IMR-90 (cell line): ENCODE measurements around the gene VPS35L. TPM values are rescaled to one million over a fixed set of nuclear protein-coding genes. Genes with fewer than 3 reads are reported as not detected.

Experiments
- ATAC-seq: fragments of 200-7000 bp; cut with Tn5 transposase; 2 replicates; pipeline ENCODE4 v1.9.1; 2020; ENCODE audit warnings: low read depth, mild to moderate bottlenecking, moderate library complexity
- BruUV-seq: library from RNA; stranded (reverse); fragments of 400-500 nt; replicated peaks from 2 replicates; lab custom pipeline; 2021; lab: Mats Ljungman, UMichigan
- CTCF ChIA-PET: fragments of 300-600 bp; formaldehyde crosslinking; extraction: SDS; loops from one replicate; lab custom pipeline; 2021; ENCODE audit warnings: antibody characterized with exemption; lab: Yijun Ruan, JAX
- POLR2A ChIA-PET: fragments of 300-600 bp; sonication (Branson Sonifier 250); formaldehyde crosslinking; loops from one replicate; lab custom pipeline; 2022; ENCODE audit warnings: antibody characterized with exemption; ENCODE audit not compliant: unreplicated experiment; lab: Charles Lee
- DNase-seq: peaks from one replicate; pipeline ENCODE4 v3.0.0; 2013
- H2AFZ ChIP-seq: replicated peaks from 2 replicates; pipeline ENCODE3; 2013; ENCODE audit warnings: low read length, mild to moderate bottlenecking; ENCODE audit not compliant: poor library complexity
- H2AK5ac ChIP-seq: 2 replicates; pipeline ENCODE4 v1.6.1; 2013; ENCODE audit warnings: low read depth, low read length, inconsistent platforms
- H2AK9ac ChIP-seq: replicated peaks from 2 replicates; pipeline ENCODE3; 2013; ENCODE audit warnings: mild to moderate bottlenecking, low read depth, low read length, moderate library complexity; ENCODE audit not compliant: poor library complexity
- H2BK120ac ChIP-seq: 2 replicates; pipeline ENCODE4 v1.6.1; 2013; ENCODE audit warnings: low read depth, low read length, inconsistent platforms
- H2BK15ac ChIP-seq: 3 replicates; pipeline ENCODE4 v1.6.1; 2013; ENCODE audit warnings: low read depth, low read length, inconsistent platforms
- H2BK20ac ChIP-seq: 2 replicates; pipeline ENCODE4 v1.6.1; 2013; ENCODE audit warnings: low read depth, mild to moderate bottlenecking, inconsistent platforms, low read length, moderate library complexity
- H2BK5ac ChIP-seq: 2 replicates; pipeline ENCODE4 v1.6.1; 2013; ENCODE audit warnings: mild to moderate bottlenecking, low read depth, low read length, inconsistent platforms; ENCODE audit not compliant: poor library complexity, severe bottlenecking
- H3K14ac ChIP-seq: replicated peaks from 2 replicates; pipeline ENCODE4 v1.6.1; 2013; ENCODE audit warnings: low read depth, low read length, inconsistent platforms
- H3K18ac ChIP-seq: 2 replicates; pipeline ENCODE4 v1.6.1; 2013; ENCODE audit warnings: low read depth, low read length, control low read depth
- H3K23ac ChIP-seq: 2 replicates; pipeline ENCODE4 v1.6.1; 2013; ENCODE audit warnings: low read depth, low read length, inconsistent platforms
- H3K27ac ChIP-seq: 2 replicates; pipeline ENCODE4 v1.5.1; 2013; ENCODE audit warnings: mild to moderate bottlenecking, control low read depth, low read length; ENCODE audit not compliant: insufficient read depth
- H3K27me3 ChIP-seq: 2 replicates; pipeline ENCODE4 v1.6.1; 2013; ENCODE audit warnings: low read length; ENCODE audit not compliant: control insufficient read depth, insufficient read depth
- H3K36me3 ChIP-seq: 2 replicates; pipeline ENCODE4 v1.6.1; 2013; ENCODE audit warnings: low read length, mixed read lengths; ENCODE audit not compliant: control insufficient read depth, insufficient read depth
- H3K4ac ChIP-seq: 2 replicates; pipeline ENCODE4 v1.6.1; 2013; ENCODE audit warnings: low read depth, low read length, inconsistent platforms
- H3K4me1 ChIP-seq: 2 replicates; pipeline ENCODE4 v1.6.1; 2013; ENCODE audit warnings: low read length, mixed read lengths; ENCODE audit not compliant: control insufficient read depth, insufficient read depth
- H3K4me2 ChIP-seq: 2 replicates; pipeline ENCODE4 v1.6.1; 2013; ENCODE audit warnings: low read depth, mild to moderate bottlenecking, control low read depth, low read length, moderate library complexity
- H3K4me3 ChIP-seq: 2 replicates; pipeline ENCODE4 v1.5.1; 2013; ENCODE audit warnings: low read depth, mild to moderate bottlenecking, control low read depth, low read length, moderate library complexity; ENCODE audit not compliant: insufficient read depth
- H3K56ac ChIP-seq: 2 replicates; pipeline ENCODE4 v1.6.1; 2013; ENCODE audit warnings: low read length, inconsistent platforms; ENCODE audit not compliant: insufficient read depth; ENCODE audit errors: extremely low read depth
- H3K79me1 ChIP-seq, 2 experiments: 2 replicates each; pipeline ENCODE4 v1.6.1; 2013; ENCODE audit warnings: low read length in 2 of 2, inconsistent platforms in 1 of 2, low read depth in 1 of 2
- H3K9ac ChIP-seq: 2 replicates; pipeline ENCODE4 v1.6.1; 2013; ENCODE audit warnings: low read depth, low read length, control low read depth
- H3K9me1 ChIP-seq: 2 replicates; pipeline ENCODE4 v1.6.1; 2013; ENCODE audit warnings: low read length, inconsistent platforms; ENCODE audit not compliant: insufficient read depth
- H3K9me3 ChIP-seq: 2 replicates; pipeline ENCODE4 v1.6.1; 2013; ENCODE audit warnings: low read length; ENCODE audit not compliant: control insufficient read depth, insufficient read depth
- H4K20me1 ChIP-seq: 2 replicates; pipeline ENCODE4 v1.6.1; 2013; ENCODE audit warnings: low read length, inconsistent platforms; ENCODE audit not compliant: insufficient read depth
- H4K5ac ChIP-seq: 2 replicates; pipeline ENCODE4 v1.6.1; 2013; ENCODE audit warnings: mild to moderate bottlenecking, low read depth, low read length, control low read depth
- H4K8ac ChIP-seq, 2 experiments: 2 replicates each; pipeline ENCODE4 v1.6.1; 2013; ENCODE audit warnings: low read depth in 2 of 2, low read length in 2 of 2, control low read depth in 1 of 2, inconsistent platforms in 1 of 2
- H4K91ac ChIP-seq: 2 replicates; pipeline ENCODE4 v1.6.1; 2013; ENCODE audit warnings: low read depth, low read length, inconsistent platforms; ENCODE audit not compliant: insufficient read depth
- CEBPB ChIP-seq: IDR thresholded peaks from 2 replicates; pipeline ENCODE4 v1.6.1; 2012; ENCODE audit warnings: low read depth, low read length, improper control_type of control experiment
- CHD1 ChIP-seq: IDR thresholded peaks from 2 replicates; pipeline ENCODE4 v1.6.1; 2012; ENCODE audit warnings: low read depth, low read length, improper control_type of control experiment
- FOS ChIP-seq: fragments of 150-350 bp; IDR thresholded peaks from 2 replicates; pipeline ENCODE4 v1.6.1; 2016; ENCODE audit warnings: low read depth, low read length
- MAFK ChIP-seq: IDR thresholded peaks from 2 replicates; pipeline ENCODE4 v1.6.1; 2012; ENCODE audit warnings: low read depth, low read length, improper control_type of control experiment
- MXI1 ChIP-seq: IDR thresholded peaks from 2 replicates; pipeline ENCODE4 v1.6.1; 2012; ENCODE audit warnings: low read depth, mild to moderate bottlenecking, low read length, moderate library complexity, borderline replicate concordance
- NFE2L2 ChIP-seq: fragments of 150-350 bp; IDR thresholded peaks from 2 replicates; pipeline ENCODE4 v1.6.1; 2016; ENCODE audit warnings: low read depth, mild to moderate bottlenecking, low read length
- POLR2A ChIP-seq: IDR thresholded peaks from 2 replicates; pipeline ENCODE4 v1.6.1; 2012; ENCODE audit warnings: mild to moderate bottlenecking, low read depth, low read length
- RCOR1 ChIP-seq: IDR thresholded peaks from 2 replicates; pipeline ENCODE4 v1.6.1; 2012; ENCODE audit warnings: mild to moderate bottlenecking, low read length, improper control_type of control experiment; ENCODE audit not compliant: insufficient replicate concordance
- RFX5 ChIP-seq: IDR thresholded peaks from 2 replicates; pipeline ENCODE4 v1.8.0; 2012; ENCODE audit warnings: low read depth, mild to moderate bottlenecking, low read length, moderate library complexity
- SMC3 ChIP-seq: fragments of 150-350 bp; IDR thresholded peaks from 2 replicates; pipeline ENCODE4 v1.6.1; 2016; ENCODE audit warnings: low read depth, mild to moderate bottlenecking, antibody characterized with exemption, low read length, moderate library complexity
- USF2 ChIP-seq: fragments of 150-350 bp; IDR thresholded peaks from 2 replicates; pipeline ENCODE4 v1.6.1; 2017; ENCODE audit warnings: mild to moderate bottlenecking, antibody characterized with exemption, low read length, low read depth
- WGBS, 2 experiments: methylation state at CpG; one replicate each; pipeline versions ENCODE4 v1.1.5 to v1.1.7; 2013; ENCODE audit warnings: missing lambda C conversion rate in 2 of 2; ENCODE audit not compliant: insufficient read length in 1 of 2; ENCODE audit errors: extremely low coverage in 2 of 2; 5-methylcytosine and 5-hydroxymethylcytosine counted together
- dilution Hi-C: fragments of 300-500 bp; cut with HindIII; formaldehyde crosslinking; loops from one replicate; pipeline ENCODE4 v1.14.3; 2018; ENCODE audit warnings: low sequenced_read_pairs; ENCODE audit not compliant: unreplicated experiment
- in situ Hi-C: fragments of 300-500 bp; cut with MboI; formaldehyde crosslinking; loops from 3 replicates; pipeline ENCODE4 v1.14.3; 2019; ENCODE audit warnings: low sequenced_read_pairs, inconsistent platforms, mixed read lengths
- intact Hi-C: fragments of 100-400 bp; cut with micrococcal nuclease; formaldehyde crosslinking; loops from 2 replicates; pipeline ENCODE4 v1.10.0; 2022
- polyA plus RNA-seq, 3 experiments: library from polyadenylated mRNA; depleted of rRNA; stranded (reverse); fragments of >200 nt; gene quantifications; 2 replicates each; pipeline ENCODE4 v1.2.3, GENCODE V29; 2012; ENCODE audit warnings: low replicate concordance in 1 of 3
- total RNA-seq: library from RNA; depleted of rRNA; stranded (reverse); fragments of >200 nt; gene quantifications from 2 replicates; pipeline ENCODE4 v1.2.3, GENCODE V29; 2012
- TF ChIP-seq, protein P1 (sequence below): conservative IDR thresholded peaks from 2 replicates; pipeline ENCODE4 v1.5.1; 2012; ENCODE audit warnings: mild to moderate bottlenecking, low read depth, low read length, improper control_type of control experiment
- TF ChIP-seq, protein P2 (sequence below): fragments of 150-350 bp; IDR thresholded peaks from 2 replicates; pipeline ENCODE4 v1.6.1; 2016; ENCODE audit warnings: low read depth, mild to moderate bottlenecking, low read length, moderate library complexity, borderline replicate concordance

VPS35L gene
- total and polyA plus RNA-seq, 2 of the 4 experiments (the other 2 are of a cell fraction), result 28.0 to 40.1 TPM

- H3K79me1 ChIP-seq, result peaks cover 26 to 57% of the 10 kb centered on the region in 2 experiments
- no peak overlapping the region for H3K18ac ChIP-seq
- H3K27ac ChIP-seq, result no peak overlapping the region
- BruUV-seq, result no TSS peak
- no peak overlapping the region for H3K56ac ChIP-seq
- no peak overlapping the region; a peak in 1 of 4 replicates for H4K8ac ChIP-seq
- ChIA-PET POLR2A (no interaction called here), CTCF (interaction anchor here (1.0 kb wide), 1 partner anchor 12 kb away, joined by 5 read pairs; no protein-coding TSS in a partner anchor)
- no peak overlapping the region for H4K5ac ChIP-seq
- TF ChIP-seq CHD1, result no peak
- TF ChIP-seq MAFK, result no peak
- TF ChIP-seq RFX5, result no peak
- TF ChIP-seq NFE2L2, result no peak
- TF ChIP-seq SMC3, result no peak
- TF ChIP-seq POLR2A, result no peak
- no peak for TF ChIP-seq USF2
- TF ChIP-seq FOS, result no peak
- TF ChIP-seq, protein P1, sequence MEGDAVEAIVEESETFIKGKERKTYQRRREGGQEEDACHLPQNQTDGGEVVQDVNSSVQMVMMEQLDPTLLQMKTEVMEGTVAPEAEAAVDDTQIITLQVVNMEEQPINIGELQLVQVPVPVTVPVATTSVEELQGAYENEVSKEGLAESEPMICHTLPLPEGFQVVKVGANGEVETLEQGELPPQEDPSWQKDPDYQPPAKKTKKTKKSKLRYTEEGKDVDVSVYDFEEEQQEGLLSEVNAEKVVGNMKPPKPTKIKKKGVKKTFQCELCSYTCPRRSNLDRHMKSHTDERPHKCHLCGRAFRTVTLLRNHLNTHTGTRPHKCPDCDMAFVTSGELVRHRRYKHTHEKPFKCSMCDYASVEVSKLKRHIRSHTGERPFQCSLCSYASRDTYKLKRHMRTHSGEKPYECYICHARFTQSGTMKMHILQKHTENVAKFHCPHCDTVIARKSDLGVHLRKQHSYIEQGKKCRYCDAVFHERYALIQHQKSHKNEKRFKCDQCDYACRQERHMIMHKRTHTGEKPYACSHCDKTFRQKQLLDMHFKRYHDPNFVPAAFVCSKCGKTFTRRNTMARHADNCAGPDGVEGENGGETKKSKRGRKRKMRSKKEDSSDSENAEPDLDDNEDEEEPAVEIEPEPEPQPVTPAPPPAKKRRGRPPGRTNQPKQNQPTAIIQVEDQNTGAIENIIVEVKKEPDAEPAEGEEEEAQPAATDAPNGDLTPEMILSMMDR, result no peak
- TF ChIP-seq, protein P2, sequence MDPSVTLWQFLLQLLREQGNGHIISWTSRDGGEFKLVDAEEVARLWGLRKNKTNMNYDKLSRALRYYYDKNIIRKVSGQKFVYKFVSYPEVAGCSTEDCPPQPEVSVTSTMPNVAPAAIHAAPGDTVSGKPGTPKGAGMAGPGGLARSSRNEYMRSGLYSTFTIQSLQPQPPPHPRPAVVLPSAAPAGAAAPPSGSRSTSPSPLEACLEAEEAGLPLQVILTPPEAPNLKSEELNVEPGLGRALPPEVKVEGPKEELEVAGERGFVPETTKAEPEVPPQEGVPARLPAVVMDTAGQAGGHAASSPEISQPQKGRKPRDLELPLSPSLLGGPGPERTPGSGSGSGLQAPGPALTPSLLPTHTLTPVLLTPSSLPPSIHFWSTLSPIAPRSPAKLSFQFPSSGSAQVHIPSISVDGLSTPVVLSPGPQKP, result no peak
- no peak for TF ChIP-seq RCOR1
- no peak for TF ChIP-seq CEBPB
- TF ChIP-seq MXI1, result no peak
- H4K91ac ChIP-seq, result no peak overlapping the region
- no peak overlapping the region for H3K4ac ChIP-seq
- no peak overlapping the region for H2BK20ac ChIP-seq
- in situ Hi-C loops, result no loop called here
- H2BK5ac ChIP-seq, result no peak overlapping the region
- H3K9ac ChIP-seq, result no peak overlapping the region
- WGBS, 2 experiments, result no CpG with 5 or more reads among the region's 2 CpGs
- no peaks in the 10 kb centered on the region for H3K36me3 ChIP-seq
- H3K14ac ChIP-seq, result no peak overlapping the region
- ATAC-seq (no peak), DNase-seq (no peak)
- no peak overlapping the region for H2BK15ac ChIP-seq
- dilution Hi-C loops, result no loop called here
- no peak overlapping the region for H2AFZ ChIP-seq
- H3K23ac ChIP-seq, result no peak overlapping the region
- intact Hi-C loops, result loop anchor here (2.0 to 5.0 kb wide), 3 partner anchors 32 to 435 kb away; partner anchors contain the start of genes ITPRIPL2 and VPS35L
- H4K20me1 ChIP-seq, result no peaks in the 10 kb centered on the region
- peaks cover 5% of the 10 kb centered on the region for H3K9me1 ChIP-seq
- no peak overlapping the region for H2AK9ac ChIP-seq
- H2AK5ac ChIP-seq, result no peak overlapping the region
- peaks cover 3% of the 10 kb centered on the region; the same call in 1 of the 2 replicates for H3K4me1 ChIP-seq
- H3K4me2 ChIP-seq, result no peak overlapping the region
- no peaks in the 10 kb centered on the region for H3K27me3 ChIP-seq
- H2BK120ac ChIP-seq, result no peak overlapping the region
- no peak overlapping the region for H3K4me3 ChIP-seq
- H3K9me3 ChIP-seq, result no peaks in the 10 kb centered on the region
Measured at GRCh38 chr16:19522760-19523159, 32.7 kb upstream of the VPS35L start.
